GM19193 (cell line): ENCODE data around the gene LLPH.

Source experiments
- POLR2A ChIP-seq: IDR thresholded peaks from 4 replicates; pipeline ENCODE4 v1.6.1; 2011; ENCODE audit not compliant: insufficient read depth, insufficient read length; ENCODE audit errors: extremely low read depth

LLPH gene

DNA sequence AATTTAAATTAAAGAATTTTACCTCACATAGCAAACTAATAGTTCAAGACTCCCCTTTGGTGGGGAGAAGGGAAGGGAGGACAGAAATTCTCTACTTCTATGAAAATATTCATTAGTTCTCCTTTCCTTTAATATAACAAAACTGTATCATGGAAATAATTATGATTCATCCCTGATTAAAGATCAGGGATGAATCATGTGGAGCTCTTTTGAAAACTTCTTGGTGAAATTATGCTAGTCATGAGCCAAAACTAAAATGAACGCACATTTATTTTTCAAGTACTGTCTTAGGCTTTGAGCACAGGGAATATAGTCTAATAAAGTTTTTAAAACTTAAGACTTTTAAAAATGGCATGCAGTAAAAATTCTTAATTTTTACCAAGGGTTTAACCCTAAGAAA, 22.2 kb upstream of the LLPH start:
- TF ChIP-seq POLR2A, result no peak

DNA sequence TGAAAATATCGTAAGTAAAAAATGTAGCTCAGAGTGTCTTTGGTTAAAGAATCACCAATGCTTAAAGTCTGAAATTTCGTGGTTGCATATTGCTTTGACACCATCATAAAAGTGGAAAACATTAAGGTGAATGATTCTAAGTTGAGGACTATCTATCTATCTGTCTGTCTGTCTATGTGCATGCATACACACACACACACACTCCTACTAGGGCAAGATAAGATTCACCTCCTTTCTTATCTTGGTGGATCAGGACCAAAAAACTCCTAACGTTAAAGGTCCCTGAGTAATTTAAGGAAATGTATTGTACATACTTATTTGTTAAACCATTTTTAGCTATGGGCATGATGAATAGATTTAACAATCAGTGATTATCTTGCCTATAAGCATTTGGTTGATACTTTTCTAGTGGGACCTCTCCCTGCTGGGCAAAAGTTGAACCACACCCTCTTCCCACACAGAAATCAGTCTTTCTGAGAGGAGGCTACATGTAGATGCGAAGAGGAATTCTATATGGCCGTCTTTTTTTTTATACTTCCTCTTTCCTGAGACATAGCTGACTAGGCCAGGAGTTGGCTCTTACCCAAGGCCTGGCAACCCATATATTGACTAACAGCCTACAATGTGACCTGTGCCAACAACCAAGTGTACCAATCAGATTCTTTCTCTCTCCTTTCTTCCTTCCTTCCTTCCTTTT, 19.3 kb upstream of the LLPH start:
- no peak for TF ChIP-seq POLR2A

DNA sequence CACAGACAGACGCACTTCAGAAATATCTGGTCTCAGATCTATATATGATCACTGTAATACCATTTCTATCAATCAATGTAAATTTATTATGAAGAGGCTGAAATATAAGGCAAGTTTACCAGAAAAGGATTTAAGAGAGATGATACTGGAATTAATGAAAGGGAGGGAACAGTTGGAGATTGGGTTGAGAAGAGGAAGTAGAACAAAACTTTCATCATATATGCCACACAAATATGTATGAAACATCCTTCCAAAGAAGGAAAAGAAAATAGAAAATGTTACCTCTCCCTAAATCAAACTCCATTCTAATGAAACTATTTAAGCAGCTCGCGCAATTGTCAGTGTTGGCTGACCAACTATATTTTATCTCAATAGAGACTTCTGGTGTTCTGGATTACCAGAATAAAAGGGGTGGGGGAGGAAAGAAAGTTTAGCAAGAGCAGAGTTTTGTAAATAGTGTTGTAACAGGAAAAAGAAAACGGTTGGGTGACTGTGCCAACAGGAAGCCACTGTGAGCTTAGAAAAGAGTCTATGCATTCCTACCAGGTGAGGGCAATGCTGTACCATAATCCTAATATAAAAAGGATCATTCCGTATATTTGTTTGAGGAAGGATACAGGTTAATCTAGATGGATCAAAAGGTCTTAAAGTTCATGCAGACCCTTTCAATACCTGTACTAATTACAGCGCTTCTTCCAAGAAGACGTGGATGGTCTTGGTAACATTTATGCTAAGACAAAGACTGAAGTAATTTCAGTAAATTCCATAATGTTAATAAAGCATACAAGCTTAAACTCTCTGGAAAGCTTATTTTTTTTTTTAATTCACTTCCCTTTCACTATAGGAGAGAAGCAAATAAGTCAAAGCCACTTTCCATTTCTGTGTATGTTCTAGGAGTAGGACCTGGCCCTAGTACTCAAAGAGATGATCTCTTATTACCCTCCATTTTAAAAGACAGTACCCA, 14.5 kb upstream of the LLPH start:
- TF ChIP-seq POLR2A, result no peak

DNA sequence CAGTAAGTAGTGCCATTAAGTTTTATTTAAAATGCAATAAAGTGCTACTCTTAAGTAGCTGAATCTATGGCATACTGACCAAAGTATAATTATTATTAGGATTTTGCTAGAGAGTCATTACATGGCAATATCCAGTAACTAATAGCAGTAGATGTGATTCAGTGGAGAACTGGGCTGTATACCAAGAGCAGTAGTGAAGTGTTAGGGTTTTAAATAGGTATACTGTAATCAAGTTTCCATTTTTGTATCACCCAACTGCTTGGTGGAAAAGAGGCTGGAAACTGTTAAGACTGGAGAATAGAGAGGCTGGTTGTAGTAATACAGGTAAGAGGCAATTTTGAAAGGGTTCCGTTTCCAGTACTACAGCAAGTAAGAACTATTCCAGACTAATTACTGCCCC, 13.3 kb upstream of the LLPH start:
- no peak for TF ChIP-seq POLR2A

DNA sequence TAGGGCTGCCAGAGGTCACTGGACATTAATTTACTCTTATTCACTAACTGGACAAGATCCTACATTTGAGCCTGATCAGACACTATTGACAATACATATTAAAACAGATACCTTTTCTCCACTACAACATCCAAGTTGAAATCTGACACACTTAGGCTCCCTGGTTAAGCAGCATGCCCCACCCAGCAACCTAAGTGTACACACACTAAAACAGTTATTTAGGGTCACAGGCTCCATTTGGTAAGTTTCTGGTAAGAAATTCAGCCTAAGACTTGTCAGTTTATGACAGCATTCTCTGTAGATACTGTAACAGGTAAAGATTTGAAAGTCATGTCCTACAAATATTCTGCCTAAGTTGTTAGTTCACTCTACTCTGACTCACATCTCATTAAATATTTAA, 12.3 kb upstream of the LLPH start:
- TF ChIP-seq POLR2A, result no peak

DNA sequence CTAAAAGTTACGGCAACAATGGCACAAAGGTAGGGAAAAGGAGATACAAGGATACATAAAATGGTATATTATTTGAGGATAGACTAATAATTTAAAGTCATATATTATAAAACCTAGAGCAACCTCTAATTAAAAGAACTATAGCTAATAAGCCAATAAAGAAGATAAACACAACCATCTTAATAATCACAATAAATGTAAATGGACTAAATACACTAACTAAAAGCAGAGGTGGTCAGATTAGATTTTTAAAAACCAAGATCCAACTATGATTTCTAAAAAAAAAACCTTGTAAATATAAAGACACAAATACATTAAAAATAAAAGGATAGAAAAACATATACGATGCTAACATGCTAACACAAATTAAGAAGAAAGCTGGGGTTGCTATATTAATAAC, 10.7 kb upstream of the LLPH start:
- TF ChIP-seq POLR2A, result no peak

DNA sequence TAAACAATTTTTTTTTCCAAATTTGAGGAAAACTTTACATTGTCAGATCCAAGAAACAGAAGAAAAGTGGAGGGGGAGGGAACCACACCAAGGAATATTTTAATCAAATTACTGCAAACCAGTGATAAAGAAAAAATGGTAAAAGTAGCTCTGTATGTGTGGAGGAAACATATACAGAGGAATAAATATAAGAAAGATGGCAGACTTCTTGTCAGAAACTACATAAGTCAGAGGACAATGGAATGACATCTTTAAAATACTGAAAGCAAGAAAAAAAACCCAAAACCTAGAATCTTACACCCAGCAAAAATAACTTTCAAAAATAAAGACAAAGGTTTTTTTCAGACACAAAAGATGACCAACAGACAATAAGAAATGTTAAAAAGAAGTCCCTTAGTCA, 10.2 kb upstream of the LLPH start:
- no peak for TF ChIP-seq POLR2A

DNA sequence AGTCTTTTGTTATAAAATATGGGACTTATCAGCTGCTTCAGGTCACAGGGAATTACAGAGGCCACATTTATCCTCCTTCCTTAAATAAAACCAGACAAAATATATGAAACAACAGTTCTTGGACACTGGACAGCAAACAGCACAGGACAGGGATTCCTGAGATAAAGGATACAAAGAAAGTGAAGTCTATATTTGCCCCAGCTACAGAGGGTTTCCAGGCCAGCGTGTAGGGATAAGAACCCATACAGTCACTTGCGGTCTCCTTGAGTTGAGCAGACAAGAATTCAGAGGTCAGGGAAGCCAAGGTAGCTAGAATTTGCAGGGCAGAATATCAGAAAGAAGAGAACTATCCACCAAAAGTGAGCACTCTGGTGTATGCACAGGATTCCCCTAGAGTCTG, 8.8 kb upstream of the LLPH start:
- TF ChIP-seq POLR2A, result no peak

DNA sequence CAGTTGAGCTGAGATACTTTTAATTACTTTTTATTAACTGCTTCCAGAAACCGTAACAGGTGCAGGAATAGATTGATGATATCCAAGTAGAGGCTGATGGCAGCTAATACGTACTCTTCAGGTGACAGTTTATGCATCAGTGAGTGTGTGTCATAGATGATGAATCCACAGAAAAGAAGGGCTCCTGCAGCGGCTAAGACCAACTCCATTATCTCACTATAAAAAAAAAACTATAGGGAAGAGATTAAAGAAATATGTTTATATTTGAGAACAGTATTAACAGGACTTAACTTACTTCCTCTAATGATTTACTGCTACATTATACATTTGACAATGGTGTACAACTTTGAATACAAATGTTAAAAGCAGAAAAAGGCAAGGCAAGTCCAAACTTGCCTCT, 7.4 kb upstream of the LLPH start:
- no peak for TF ChIP-seq POLR2A

DNA sequence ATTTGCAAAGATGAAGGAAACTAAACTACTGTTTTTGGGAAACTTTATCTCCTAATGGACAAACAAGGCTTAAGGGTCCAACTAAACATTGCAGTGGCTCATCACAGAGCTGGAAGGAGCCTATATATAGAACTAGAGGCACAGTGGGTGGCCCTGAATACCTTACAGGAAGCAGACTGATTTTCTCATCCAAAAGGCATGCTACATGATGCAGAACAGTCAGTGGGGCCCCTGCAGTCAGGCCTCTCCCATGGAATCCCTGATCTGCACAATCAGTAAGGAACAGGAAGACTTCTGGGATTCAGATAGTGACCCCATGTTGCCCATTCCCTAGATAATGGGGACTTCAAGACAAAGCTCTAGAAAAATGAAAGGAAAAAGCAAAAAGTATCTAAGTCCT, 1.9 kb upstream of the LLPH start:
- TF ChIP-seq POLR2A, result no peak

DNA sequence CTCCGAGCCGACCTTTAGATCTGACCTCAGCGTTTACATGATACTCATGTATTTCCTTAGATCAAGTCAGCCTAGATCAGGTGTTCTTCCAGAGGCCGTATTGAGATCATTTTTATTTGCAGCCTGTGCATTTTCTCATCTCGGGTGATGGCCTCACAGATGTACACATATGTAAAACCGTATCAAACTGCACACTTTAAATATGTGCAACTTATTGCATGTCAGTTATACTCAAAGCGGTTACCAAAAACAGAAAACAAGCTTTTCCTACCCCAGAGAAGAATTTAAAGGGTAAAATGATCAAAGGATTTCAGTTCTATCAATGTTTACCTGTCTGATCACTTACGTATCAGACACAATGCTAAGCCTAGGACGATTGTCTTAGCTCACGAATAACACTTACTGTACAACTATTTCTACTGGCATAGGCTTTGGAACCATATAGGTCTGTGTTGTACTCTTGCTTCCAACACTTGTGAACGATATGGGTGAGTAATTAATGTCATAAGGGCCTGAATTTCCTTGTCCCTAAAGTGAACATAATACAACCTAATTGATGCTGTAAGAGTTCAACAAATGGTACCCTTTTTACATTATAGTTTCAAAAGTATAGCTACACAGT, 628 bp upstream of the LLPH start:
- TF ChIP-seq POLR2A, result no peak

DNA sequence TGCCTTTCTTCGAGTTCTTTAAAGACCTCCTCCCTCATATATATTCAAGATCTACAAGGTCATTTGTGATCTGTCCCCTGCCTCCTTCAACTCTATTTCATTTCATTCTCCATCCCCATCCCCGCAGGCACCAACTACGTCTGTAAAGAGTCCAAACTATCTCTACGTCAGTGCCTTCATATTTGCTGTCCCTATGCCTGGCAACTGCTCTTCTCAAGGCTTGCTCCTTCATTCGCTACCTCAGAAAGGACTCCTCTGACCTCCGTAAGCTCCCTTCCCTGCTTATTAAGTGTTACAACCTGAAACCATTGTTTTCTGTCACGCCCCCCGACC, 650 bp downstream of the LLPH start:
- TF ChIP-seq POLR2A, result no peak

DNA sequence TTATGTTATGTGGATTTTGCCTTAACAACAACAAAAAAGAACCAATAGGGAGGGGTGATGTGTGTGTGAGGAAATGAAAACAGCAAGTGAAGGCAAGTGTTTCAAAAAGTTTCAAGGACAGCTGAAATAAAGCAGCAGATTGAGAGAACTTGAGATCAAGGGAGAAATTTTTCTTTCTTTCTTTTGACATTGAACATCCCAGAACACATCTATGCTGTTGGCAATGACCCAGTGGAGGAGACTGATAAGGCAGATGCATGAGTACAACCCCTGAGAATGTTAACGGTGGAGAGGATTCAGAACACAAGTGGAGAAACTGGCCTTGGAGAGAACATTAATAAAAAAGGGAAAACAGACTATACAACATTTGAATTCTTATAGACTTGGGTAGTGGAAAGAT, 2.9 kb downstream of the LLPH start:
- no peak for TF ChIP-seq POLR2A

DNA sequence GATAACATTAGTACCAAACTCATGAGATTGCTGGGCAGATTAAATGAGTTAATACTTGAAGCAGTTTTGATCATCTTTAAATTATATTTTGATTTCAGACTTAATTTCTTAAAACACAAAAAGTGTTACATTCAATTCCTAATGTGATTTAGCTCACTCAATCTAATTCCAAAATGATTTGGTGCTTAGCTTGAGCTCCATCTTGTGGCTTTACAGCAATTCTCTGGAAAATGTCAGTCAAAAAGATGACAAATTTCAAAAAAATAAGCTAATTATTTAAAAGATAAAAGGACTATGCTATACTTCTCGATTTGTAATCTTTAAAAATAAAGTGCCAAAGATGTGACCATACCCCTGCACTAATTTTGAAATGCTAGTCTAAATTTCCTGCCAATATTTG, 10.1 kb downstream of the LLPH start:
- no peak for TF ChIP-seq POLR2A

DNA sequence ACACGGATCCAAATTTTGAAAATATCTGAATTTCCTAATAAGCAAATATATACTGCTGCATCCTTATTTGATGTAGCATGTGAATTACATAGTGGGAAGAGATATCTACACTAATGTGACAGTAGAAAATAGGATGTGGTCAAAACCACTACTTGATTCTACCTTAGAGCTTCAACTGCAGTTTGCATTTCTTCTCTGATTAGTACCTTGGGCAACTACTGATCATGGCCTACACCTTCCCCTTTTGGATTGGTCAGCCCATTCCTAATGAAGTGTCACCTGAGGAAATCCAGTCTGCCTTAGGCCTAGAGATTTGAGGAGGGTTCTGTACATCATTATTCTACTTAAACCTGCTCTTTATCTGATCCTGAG, 10.7 kb downstream of the LLPH start:
- TF ChIP-seq POLR2A, result no peak
